ENCODE data around the gene TMEM120A. TPM values are rescaled to one million over a fixed set of nuclear protein-coding genes. Genes with fewer than 3 reads are reported as not detected.

Gene TMEM120A
- total and polyA plus RNA-seq, 2 experiments from 2014 or later = 12.7 to 22.3 TPM

DNA sequence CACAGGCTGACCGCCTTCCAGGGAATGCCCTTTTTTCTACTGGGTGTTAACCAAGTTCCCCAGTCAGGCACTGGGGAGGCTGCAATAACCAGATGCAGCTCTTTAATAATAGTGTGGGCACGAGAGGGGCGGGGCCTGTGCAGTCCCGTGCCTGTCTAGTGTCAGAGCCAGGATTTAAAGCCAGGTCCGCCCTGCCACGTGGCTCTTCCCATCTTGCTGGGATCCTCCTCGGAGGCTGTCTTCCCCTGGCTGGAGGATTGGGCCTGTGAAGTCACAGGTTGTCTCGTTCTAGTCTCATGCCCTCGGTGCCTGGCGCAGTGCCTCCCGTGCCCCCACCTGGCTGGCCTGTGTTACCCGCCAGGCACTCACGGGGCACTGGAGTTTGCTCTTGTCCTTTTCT is 25.2 kb downstream of the TMEM120A start:
- Mint-ChIP-seq H3K27me3 (ENCODE audit: insufficient read depth, low read depth, poor library complexity) (peaks cover 6% of the 10 kb centered on the region), H3K36me3 (ENCODE audit: low read depth) (peaks cover 20% of the 10 kb centered on the region), H3K9me3 (no peaks in the 10 kb centered on the region), H3K4me3 (no peak overlapping the region), H3K27ac (peak overlapping the region; percentile 46), H3K4me1 (peaks cover 6% of the 10 kb centered on the region)
- ATAC-seq (no peak), DNase-seq (ENCODE audit: low spot score) (no peak)
- Histone ChIP-seq H4K20me1 (replicated peaks; ENCODE audit: insufficient read depth) (no peaks in the 10 kb centered on the region), H3K27me3 (ENCODE audit: insufficient read depth) (no peaks in the 10 kb centered on the region), H3K4me3 (no peak overlapping the region), H3K27ac (ENCODE audit: low read depth) (no peak overlapping the region), H3K4me1 (ENCODE audit: insufficient read depth) (no peaks in the 10 kb centered on the region), H3K79me2 (replicated peaks; ENCODE audit: insufficient read depth) (0 out of 2 replicates have a peak, but pooled peaks cover 2% of the 10 kb centered on the region), H3K9me2 (ENCODE audit: insufficient read depth) (no peaks in the 10 kb centered on the region), H3K4me2 (no peak overlapping the region), H3F3A (replicated peaks; ENCODE audit: low read depth) (no peaks in the 10 kb centered on the region), H3K36me3 (ENCODE audit: insufficient read depth) (peaks cover 7% of the 10 kb centered on the region; the same call in 1 of the 2 replicates), H2AFZ (no peak overlapping the region)
- TF ChIP-seq ZNF331 (CRISPR knock-in tag; IDR thresholded peaks at IDR 0.05; ENCODE audit: low read depth) (no peak), STAT1 (IDR thresholded peaks at IDR 0.05; ENCODE audit: unreplicated experiment) (no peak), EZH2phosphoT487 (IDR thresholded peaks at IDR 0.05; ENCODE audit: unreplicated experiment) (no peak), REST (IDR thresholded peaks at IDR 0.05; ENCODE audit: unreplicated experiment) (no peak), JUNB (IDR thresholded peaks at IDR 0.05; ENCODE audit: unreplicated experiment) (no peak), NANOG (IDR thresholded peaks at IDR 0.05; ENCODE audit: borderline replicate concordance) (no peak), EZH2 (IDR thresholded peaks at IDR 0.05; ENCODE audit: low read depth, unreplicated experiment) (no peak), CREB1 (CRISPR knock-in tag; IDR thresholded peaks at IDR 0.05; ENCODE audit: low read depth) (no peak), ZNF114 (CRISPR knock-in tag; IDR thresholded peaks at IDR 0.05) (no peak), POLR2AphosphoS5 (IDR thresholded peaks at IDR 0.05; ENCODE audit: low read depth) (no peak)
- TF ChIP-seq, protein P1, sequence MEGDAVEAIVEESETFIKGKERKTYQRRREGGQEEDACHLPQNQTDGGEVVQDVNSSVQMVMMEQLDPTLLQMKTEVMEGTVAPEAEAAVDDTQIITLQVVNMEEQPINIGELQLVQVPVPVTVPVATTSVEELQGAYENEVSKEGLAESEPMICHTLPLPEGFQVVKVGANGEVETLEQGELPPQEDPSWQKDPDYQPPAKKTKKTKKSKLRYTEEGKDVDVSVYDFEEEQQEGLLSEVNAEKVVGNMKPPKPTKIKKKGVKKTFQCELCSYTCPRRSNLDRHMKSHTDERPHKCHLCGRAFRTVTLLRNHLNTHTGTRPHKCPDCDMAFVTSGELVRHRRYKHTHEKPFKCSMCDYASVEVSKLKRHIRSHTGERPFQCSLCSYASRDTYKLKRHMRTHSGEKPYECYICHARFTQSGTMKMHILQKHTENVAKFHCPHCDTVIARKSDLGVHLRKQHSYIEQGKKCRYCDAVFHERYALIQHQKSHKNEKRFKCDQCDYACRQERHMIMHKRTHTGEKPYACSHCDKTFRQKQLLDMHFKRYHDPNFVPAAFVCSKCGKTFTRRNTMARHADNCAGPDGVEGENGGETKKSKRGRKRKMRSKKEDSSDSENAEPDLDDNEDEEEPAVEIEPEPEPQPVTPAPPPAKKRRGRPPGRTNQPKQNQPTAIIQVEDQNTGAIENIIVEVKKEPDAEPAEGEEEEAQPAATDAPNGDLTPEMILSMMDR (conservative IDR thresholded peaks at IDR 0.05; ENCODE audit: low read depth in 2 of 2) = no peak
- TF ChIP-seq, protein P2, sequence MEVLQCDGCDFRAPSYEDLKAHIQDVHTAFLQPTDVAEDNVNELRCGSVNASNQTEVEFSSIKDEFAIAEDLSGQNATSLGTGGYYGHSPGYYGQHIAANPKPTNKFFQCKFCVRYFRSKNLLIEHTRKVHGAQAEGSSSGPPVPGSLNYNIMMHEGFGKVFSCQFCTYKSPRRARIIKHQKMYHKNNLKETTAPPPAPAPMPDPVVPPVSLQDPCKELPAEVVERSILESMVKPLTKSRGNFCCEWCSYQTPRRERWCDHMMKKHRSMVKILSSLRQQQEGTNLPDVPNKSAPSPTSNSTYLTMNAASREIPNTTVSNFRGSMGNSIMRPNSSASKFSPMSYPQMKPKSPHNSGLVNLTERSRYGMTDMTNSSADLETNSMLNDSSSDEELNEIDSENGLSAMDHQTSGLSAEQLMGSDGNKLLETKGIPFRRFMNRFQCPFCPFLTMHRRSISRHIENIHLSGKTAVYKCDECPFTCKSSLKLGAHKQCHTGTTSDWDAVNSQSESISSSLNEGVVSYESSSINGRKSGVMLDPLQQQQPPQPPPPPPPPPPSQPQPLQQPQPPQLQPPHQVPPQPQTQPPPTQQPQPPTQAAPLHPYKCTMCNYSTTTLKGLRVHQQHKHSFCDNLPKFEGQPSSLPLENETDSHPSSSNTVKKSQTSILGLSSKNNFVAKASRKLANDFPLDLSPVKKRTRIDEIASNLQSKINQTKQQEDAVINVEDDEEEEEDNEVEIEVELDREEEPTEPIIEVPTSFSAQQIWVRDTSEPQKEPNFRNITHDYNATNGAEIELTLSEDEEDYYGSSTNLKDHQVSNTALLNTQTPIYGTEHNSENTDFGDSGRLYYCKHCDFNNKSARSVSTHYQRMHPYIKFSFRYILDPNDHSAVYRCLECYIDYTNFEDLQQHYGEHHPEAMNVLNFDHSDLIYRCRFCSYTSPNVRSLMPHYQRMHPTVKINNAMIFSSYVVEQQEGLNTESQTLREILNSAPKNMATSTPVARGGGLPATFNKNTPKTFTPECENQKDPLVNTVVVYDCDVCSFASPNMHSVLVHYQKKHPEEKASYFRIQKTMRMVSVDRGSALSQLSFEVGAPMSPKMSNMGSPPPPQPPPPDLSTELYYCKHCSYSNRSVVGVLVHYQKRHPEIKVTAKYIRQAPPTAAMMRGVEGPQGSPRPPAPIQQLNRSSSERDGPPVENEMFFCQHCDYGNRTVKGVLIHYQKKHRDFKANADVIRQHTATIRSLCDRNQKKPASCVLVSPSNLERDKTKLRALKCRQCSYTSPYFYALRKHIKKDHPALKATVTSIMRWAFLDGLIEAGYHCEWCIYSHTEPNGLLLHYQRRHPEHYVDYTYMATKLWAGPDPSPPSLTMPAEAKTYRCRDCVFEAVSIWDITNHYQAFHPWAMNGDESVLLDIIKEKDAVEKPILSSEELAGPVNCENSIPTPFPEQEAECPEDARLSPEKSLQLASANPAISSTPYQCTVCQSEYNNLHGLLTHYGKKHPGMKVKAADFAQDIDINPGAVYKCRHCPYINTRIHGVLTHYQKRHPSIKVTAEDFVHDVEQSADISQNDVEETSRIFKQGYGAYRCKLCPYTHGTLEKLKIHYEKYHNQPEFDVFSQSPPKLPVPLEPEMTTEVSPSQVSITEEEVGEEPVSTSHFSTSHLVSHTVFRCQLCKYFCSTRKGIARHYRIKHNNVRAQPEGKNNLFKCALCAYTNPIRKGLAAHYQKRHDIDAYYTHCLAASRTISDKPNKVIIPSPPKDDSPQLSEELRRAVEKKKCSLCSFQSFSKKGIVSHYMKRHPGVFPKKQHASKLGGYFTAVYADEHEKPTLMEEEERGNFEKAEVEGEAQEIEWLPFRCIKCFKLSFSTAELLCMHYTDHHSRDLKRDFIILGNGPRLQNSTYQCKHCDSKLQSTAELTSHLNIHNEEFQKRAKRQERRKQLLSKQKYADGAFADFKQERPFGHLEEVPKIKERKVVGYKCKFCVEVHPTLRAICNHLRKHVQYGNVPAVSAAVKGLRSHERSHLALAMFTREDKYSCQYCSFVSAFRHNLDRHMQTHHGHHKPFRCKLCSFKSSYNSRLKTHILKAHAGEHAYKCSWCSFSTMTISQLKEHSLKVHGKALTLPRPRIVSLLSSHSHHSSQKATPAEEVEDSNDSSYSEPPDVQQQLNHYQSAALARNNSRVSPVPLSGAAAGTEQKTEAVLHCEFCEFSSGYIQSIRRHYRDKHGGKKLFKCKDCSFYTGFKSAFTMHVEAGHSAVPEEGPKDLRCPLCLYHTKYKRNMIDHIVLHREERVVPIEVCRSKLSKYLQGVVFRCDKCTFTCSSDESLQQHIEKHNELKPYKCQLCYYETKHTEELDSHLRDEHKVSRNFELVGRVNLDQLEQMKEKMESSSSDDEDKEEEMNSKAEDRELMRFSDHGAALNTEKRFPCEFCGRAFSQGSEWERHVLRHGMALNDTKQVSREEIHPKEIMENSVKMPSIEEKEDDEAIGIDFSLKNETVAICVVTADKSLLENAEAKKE (CRISPR knock-in tag; IDR thresholded peaks at IDR 0.05) = no peak
- TF ChIP-seq, protein P3, sequence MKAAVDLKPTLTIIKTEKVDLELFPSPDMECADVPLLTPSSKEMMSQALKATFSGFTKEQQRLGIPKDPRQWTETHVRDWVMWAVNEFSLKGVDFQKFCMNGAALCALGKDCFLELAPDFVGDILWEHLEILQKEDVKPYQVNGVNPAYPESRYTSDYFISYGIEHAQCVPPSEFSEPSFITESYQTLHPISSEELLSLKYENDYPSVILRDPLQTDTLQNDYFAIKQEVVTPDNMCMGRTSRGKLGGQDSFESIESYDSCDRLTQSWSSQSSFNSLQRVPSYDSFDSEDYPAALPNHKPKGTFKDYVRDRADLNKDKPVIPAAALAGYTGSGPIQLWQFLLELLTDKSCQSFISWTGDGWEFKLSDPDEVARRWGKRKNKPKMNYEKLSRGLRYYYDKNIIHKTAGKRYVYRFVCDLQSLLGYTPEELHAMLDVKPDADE (IDR thresholded peaks at IDR 0.05) = no peak

All from GM23338 (cell line).